Measurements from ENCODE around the gene PRKCE.
"Not testable (repeated sequence)": the region's sequence is repeated elsewhere in the genome, so short reads cannot be mapped to it uniquely, and the experiment has no call there.

Gene PRKCE

GRCh38 chr2:45896311-45896710 is 244.8 kb downstream of the PRKCE start:
- DNase-seq, result no peak

GRCh38 chr2:45897842-45898241 is 246.4 kb downstream of the PRKCE start:
- DNase-seq, result no peak

GRCh38 chr2:45898819-45899218 is 247.3 kb downstream of the PRKCE start:
- DNase-seq, result no peak

- no peak for DNase-seq
These were observed 248.5 kb downstream of the PRKCE start for GRCh38 chr2:45899926-45900325.

- no peak for DNase-seq
These were observed 250.1 kb downstream of the PRKCE start for GRCh38 chr2:45901468-45902032.

GRCh38 chr2:45902380-45902779 is 250.9 kb downstream of the PRKCE start:
- no peak for DNase-seq

GRCh38 chr2:45902781-45903375 is 251.4 kb downstream of the PRKCE start:
- no peak for DNase-seq

GRCh38 chr2:45904267-45904945 is 252.9 kb downstream of the PRKCE start:
- DNase-seq, result no peak

GRCh38 chr2:45904946-45905631 is 253.6 kb downstream of the PRKCE start:
- no peak for DNase-seq

GRCh38 chr2:45905632-45905958 is 254.1 kb downstream of the PRKCE start:
- DNase-seq, result no peak

- no peak for DNase-seq
These were observed 256.1 kb downstream of the PRKCE start for GRCh38 chr2:45907592-45907991.

- DNase-seq, result no peak
These were observed 257.1 kb downstream of the PRKCE start for GRCh38 chr2:45908316-45909170.

GRCh38 chr2:45909171-45909565 is 257.7 kb downstream of the PRKCE start:
- DNase-seq, result no peak

GRCh38 chr2:45909677-45910191 is 258.3 kb downstream of the PRKCE start:
- no peak for DNase-seq

GRCh38 chr2:45910473-45911060 is 259.1 kb downstream of the PRKCE start:
- no peak for DNase-seq

- no peak for DNase-seq
These were observed 260.1 kb downstream of the PRKCE start for GRCh38 chr2:45911538-45911937.

- no peak for DNase-seq
These were observed 260.6 kb downstream of the PRKCE start for GRCh38 chr2:45912109-45912508.

GRCh38 chr2:45913539-45913938 is 262.1 kb downstream of the PRKCE start:
- DNase-seq, result no peak

- DNase-seq, result no peak
These were observed 264.0 kb downstream of the PRKCE start for GRCh38 chr2:45915523-45915922.

GRCh38 chr2:45917561-45918176 is 266.2 kb downstream of the PRKCE start:
- DNase-seq, result not testable (repeated sequence)

GRCh38 chr2:45918463-45919159 is 267.1 kb downstream of the PRKCE start:
- DNase-seq, result no peak
